Fibroblast of skin of left quadriceps (primary cell): ENCODE measurements around the gene CTDNEP1.

ENCODE experiments used
- DNase-seq, 2 experiments: peaks; one replicate each; pipeline ENCODE4 v3.0.0-alpha.2; 2013; ENCODE audit warnings: low read depth in 2 of 2

CTDNEP1 gene

GRCh38 chr17:7251661-7252175 is at the start of gene CTDNEP1:
TSS of gene CTDNEP1 (minus strand) at chr17:7251734. CDS start at chr17:7251296, 438 bp downstream.
- DNase-seq: peak; percentile 99

- no peak for DNase-seq
Observed at GRCh38 chr17:7296189-7296861, 44.8 kb upstream of the CTDNEP1 start.

DNA sequence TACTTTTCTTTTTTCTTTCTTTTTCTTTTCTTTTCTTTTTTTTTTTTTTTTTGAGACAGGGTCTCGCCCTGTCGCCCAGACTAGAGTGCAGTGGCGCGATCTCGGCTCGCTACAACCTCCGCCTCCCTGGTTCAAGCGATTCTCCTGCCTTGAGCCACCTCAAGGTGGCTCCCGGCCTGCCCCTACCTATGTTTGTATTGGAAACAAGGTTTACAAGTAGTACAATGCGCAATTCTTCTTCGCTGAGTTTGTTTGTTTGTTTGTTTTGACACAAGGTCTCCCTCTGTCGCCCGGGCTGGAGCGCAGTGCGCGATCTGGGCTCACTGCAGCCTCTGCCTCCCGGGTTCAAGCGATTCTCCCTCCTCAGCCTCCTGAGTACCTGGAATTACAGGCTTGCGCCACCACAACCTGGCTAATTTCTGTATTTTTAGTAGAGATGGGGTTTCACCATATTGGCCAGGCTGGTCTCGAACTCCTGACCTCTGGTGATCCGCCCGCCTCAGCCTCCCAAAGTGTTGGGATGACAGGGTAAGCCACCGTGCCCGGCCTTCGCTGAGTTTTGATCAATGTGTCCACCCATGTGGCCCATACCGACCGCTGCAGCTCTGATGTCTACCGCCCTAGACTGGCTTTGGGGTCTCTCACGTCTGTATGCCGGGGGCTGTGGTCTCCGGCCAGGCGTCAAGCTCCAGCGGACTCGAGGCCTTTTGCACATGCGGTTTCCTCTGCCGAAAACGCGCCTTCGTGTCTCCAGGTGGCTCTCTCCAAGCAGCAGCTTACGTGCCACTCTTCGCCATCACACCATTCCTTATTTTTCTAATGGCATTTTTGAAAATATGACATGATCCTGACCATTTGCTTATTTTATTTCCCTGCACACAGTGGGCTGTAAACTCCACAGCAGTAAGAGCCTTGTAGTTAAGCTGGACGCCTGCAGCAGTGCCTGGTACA is 44.0 kb upstream of the CTDNEP1 start:
- DNase-seq: no peak

DNA sequence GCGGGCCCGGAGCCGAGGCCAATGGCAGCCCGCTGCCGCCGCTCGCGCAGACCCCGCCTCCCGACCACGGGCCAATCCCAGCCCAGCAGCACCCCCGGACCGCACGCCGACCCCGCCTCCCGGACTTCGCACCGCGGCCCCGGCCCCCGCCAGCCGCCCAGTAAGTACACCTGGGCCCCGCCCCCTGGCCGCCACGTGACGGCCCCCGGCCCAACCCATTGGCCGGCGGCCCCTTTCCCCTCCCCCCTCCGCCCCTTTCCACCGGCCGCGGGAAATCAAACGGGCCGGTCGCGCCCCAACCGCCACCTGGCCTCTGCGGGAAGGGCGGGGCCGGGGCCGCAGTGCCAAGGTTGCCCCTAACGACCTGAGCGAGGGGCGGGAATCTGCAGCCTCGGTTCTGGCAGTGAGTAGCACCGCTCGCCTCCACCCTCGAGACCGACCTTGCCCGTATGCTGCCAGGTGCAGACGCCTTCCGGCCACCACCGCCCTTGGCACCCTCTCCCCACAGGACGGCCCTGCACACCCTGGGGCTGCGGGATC is 43.1 kb upstream of the CTDNEP1 start, which contains the start of gene YBX2:
YBX2 (minus strand) TSS at position 26 of the 540 bp plus-strand sequence. CDS start 139 bp downstream, outside the sequence.
- DNase-seq: no peak

- no peak for DNase-seq
Observed at GRCh38 chr17:7293816-7294613, 42.5 kb upstream of the CTDNEP1 start.

DNA sequence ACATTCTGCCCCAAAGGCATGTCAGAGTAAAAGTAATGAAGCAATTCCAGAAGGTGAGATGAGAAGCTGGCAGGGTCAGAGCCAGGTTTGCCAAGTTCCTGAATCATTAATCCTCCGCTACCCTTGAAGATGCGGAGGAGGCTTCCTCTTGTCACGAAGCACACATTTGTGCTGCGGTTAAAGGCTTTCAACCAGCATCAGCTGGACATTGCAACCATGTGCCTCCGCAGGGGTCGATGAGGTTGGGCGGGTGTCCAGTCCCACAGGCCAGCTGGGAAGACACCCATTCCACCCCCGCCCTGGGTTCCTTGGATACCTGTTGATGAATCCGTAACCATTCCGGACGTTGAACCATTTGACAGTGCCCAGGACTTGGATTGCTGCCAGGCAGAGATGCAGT is 41.6 kb upstream of the CTDNEP1 start:
- no peak for DNase-seq

GRCh38 chr17:7292729-7293128 is 41.2 kb upstream of the CTDNEP1 start:
- DNase-seq: no peak

DNA sequence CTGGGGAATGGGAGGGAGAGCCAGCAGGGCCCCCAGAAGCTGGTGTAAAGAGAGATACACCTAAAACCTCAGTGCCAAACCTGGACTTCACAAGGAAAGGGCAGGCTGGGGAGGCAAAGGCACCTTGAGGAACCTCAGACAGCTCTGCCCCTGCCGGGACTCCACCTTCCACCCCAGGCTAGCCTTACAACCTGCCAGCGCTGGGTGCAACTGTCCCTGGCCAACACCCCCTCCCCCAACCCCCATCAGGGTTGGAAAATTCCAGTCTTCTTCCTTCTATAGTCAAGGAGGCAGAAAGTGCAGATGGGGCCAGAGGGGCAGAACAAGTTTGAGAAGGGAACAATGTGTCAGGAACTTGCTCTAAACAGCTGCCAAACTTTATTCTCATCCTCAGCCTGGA is 40.7 kb upstream of the CTDNEP1 start:
- DNase-seq: no peak

DNA sequence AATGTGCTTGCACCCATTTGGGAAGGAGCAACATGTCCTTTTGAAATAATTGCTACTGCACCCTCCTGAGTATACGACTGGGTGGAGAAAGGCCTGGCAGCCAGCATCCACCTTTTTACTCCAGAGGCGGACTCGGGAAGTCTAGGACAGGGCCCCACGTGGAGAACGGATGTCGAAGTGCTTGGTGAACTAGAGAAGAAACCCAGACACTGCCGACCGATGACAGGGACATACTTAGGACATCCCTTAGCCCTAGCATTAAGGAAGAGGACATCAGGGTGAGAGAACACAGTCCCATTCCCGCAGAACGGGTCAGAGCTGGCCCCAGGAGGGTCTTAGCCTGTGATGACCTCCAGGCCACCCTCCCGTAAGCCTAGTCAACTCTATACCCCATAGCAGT is 39.2 kb upstream of the CTDNEP1 start:
- no peak for DNase-seq

- DNase-seq: no peak
Observed at GRCh38 chr17:7290166-7290565, 38.6 kb upstream of the CTDNEP1 start.

GRCh38 chr17:7289256-7290032 is 37.9 kb upstream of the CTDNEP1 start:
- DNase-seq: no peak

GRCh38 chr17:7285679-7286078 is 34.1 kb upstream of the CTDNEP1 start:
- no peak for DNase-seq

DNA sequence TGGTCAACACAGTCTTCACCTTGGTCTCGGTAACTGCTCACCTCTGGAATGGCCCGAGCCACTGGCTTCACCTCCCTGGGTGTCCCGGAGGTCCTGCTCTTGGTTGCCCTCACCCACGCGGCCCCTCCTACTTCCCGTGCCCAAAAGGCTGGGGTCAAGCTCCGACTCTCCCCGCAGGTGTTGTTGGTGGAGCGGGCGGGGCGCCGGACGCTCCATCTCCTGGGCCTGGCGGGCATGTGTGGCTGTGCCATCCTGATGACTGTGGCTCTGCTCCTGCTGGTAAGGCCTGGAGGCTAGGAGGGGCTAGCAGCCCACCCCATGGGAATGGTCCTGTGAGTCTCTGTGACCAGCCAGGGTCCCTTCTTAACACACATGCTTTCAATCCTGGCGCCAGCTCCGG is 33.4 kb upstream of the CTDNEP1 start:
- no peak for DNase-seq

DNA sequence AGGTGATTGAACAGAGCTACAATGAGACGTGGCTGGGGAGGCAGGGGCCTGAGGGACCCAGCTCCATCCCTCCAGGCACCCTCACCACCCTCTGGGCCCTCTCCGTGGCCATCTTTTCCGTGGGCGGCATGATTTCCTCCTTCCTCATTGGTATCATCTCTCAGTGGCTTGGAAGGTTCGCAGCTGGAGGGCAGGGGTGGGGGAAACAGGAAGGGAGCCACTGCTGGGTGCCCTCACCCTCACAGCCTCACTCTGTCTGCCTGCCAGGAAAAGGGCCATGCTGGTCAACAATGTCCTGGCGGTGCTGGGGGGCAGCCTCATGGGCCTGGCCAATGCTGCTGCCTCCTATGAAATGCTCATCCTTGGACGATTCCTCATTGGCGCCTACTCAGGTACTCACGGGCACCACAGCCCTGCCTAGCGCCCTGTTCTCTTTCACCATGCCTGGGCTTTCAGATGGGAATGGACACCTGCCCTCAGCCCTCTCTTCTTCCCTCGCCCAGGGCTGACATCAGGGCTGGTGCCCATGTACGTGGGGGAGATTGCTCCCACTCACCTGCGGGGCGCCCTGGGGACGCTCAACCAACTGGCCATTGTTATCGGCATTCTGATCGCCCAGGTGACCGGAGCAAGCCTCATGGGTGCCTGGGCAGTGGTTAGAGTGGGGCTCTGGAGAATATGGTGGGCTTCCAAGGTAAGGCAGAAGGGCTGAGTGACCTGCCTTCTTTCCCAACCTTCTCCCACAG is 32.1 kb upstream of the CTDNEP1 start:
- no peak for DNase-seq

GRCh38 chr17:7282752-7283321 is 31.3 kb upstream of the CTDNEP1 start:
- no peak for DNase-seq

DNA sequence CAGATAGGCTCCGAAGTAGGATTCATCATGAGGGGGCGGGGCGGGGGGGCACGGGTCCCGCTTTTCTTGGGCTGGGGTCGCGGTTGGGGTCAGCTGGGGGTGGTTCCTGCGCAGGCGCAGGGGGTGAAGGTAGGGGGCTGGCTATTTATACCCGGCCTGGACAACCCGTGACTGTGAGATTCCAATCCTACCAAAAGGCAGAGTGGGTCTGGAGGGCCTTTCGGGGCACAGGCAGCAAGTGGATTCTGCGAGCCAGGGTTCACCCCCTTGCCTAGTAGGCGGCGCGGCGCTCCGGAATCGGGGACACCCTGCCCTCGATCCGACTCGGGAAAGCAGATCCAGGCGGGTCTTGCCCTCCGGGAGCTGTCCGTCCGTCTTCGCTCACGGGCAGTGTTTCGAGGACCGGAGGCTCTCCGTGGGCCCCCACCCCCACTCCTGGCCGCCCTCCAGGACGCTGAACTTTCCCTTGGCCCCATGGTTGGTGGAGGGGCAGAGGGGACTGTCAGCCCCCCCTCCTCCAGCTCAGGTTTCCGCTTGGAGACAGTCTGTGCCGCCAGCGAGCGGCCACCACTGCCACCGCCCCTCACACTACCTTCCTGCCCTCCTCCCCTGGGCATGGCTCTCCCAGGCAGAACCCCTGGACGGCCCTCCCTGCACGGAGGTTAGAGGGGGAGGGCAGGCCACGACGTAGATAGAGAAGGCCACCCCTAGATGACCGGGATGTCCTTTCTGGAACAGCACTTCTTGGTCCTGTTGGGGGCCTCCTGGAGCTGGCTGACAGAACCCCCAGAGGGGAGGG is 30.6 kb upstream of the CTDNEP1 start:
- no peak for DNase-seq

DNA sequence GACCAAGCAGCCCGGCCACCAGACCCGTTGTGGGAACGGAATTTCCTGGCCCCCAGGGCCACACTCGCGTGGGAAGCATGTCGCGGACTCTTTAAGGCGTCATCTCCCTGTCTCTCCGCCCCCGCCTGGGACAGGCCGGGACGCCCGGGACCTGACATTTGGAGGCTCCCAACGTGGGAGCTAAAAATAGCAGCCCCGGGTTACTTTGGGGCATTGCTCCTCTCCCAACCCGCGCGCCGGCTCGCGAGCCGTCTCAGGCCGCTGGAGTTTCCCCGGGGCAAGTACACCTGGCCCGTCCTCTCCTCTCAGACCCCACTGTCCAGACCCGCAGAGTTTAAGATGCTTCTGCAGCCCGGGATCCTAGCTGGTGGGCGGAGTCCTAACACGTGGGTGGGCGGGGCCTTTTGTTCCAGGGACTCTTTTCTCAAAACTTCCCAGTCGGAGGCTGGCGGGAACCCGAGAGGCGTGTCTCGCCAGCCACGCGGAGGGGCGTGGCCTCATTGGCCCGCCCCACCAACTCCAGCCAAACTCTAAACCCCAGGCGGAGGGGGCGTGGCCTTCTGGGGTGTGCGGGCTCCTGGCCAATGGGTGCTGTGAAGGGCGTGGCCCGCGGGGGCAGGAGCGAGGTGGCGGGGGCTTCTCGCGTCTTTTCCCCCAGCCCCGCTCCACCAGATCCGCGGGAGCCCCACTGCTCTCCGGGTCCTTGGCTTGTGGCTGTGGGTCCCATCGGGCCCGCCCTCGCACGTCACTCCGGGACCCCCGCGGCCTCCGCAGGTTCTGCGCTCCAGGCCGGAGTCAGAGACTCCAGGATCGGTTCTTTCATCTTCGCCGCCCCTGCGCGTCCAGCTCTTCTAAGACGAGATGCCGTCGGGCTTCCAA is 29.8 kb upstream of the CTDNEP1 start, which contains the start of gene SLC2A4:
SLC2A4 (plus strand) TSS at position 645 of the 879 bp plus-strand sequence; CDS start at position 862, 217 bp downstream.
- DNase-seq: peak; percentile 85 to 88
